ENCODE data around the gene TMEM43. TPM values are rescaled to one million over a fixed set of nuclear protein-coding genes. Genes with fewer than 3 reads are reported as not detected.

Gene TMEM43
- polyA plus RNA-seq, 3 donors = 23.1 to 57.9 (median 37.5) TPM

DNA sequence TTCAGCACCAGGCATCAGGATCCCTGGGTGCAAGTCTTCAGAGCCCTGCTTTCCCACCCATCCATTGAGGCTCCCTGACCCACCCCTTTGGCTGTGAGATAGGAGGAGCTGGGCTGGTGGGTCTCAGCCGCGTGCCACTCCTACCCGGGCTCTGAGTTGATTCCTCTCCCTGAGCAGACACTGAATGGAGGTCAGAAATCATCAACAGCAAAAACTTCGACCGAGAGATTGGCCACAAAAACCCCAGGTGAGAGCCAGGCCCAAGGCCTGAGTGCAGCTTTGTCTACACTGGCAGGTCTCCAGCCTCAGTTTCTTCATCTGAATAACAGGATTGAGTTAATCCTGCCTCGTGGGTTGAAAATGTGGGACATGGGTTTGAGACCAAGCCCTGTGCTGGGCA, 7.8 kb downstream of the TMEM43 start:
- 91 to 95% (median 93%) methylated on average over 6 of the region's 6 CpGs for WGBS, 3 donors
- no peak overlapping the region for H3K27ac ChIP-seq (ENCODE audit: low read depth, low read length)

DNA sequence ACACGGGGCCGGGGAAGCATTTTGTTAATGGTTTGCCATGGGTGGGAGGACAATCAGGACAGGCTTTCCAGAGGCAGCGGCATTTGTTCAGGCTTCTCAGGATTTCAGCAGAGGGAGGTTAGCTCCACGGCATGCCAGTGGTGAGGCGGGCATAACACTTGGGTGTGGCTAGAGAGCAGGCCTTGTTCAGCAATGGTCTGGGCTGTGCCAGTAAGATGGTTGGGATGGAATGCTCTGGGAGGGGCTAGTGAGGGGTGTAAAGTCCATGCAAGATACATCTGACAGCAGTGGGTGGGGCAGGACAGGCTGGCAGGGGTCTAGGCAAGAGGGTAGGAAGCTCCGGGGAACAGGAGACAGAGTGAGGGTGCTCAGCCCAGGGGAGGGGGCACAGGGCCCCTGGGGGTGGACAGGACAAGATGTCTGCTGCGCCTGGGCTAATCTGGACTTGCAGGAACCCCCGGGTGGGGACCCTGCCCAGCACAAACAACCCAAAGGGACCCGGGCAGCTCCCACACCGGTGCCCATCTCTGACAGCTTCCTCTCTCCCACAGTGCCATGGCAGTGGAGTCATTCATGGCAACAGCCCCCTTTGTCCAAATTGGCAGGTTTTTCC, 8.4 kb downstream of the TMEM43 start:
- no peak overlapping the region for H3K27ac ChIP-seq (ENCODE audit: low read depth, low read length)
- WGBS, 3 donors = 92 to 93% (median 92%) methylated on average over 10 of the region's 10 CpGs

GRCh38 chr3:14133876-14134275, 9.0 kb downstream of the TMEM43 start:
- WGBS, 3 donors = 93 to 99% (median 96%) methylated on average over 5 of the region's 5 CpGs
- H3K27ac ChIP-seq (ENCODE audit: low read depth, low read length) = no peak overlapping the region

GRCh38 chr3:14134291-14134690, 9.4 kb downstream of the TMEM43 start:
- no peak overlapping the region for H3K27ac ChIP-seq (ENCODE audit: low read depth, low read length)
- WGBS, 3 donors = 92 to 95% (median 93%) methylated on average over 6 of the region's 6 CpGs

GRCh38 chr3:14135581-14135980, 10.7 kb downstream of the TMEM43 start:
- H3K27ac ChIP-seq (ENCODE audit: low read depth, low read length) = no peak overlapping the region
- WGBS, 3 donors = 86 to 90% (median 87%) methylated on average over 11 of the region's 11 CpGs

GRCh38 chr3:14137004-14137403, 12.2 kb downstream of the TMEM43 start:
- H3K27ac ChIP-seq (ENCODE audit: low read depth, low read length) = no peak overlapping the region
- 80 to 92% (median 90%) methylated on average over 3 of the region's 3 CpGs for WGBS, 3 donors

- WGBS, 3 donors = 55 to 61% (median 60%) methylated on average over 3 of the region's 3 CpGs
- H3K27ac ChIP-seq (ENCODE audit: low read depth, low read length) = no peak overlapping the region
These were observed 12.6 kb downstream of the TMEM43 start for GRCh38 chr3:14137445-14137844.

- 88 to 91% (median 89%) methylated on average over 16 of the region's 16 CpGs for WGBS, 3 donors
These were observed 13.4 kb downstream of the TMEM43 start for GRCh38 chr3:14138109-14138877.

GRCh38 chr3:14138878-14139655, 14.2 kb downstream of the TMEM43 start:
- WGBS, 3 donors = 86 to 90% (median 87%) methylated on average over 14 of the region's 14 CpGs
- no peak overlapping the region for H3K27ac ChIP-seq (ENCODE audit: low read depth, low read length)

More at GRCh38 chr3:14138109-14138877, 13.4 kb downstream of the TMEM43 start:
- H3K27ac ChIP-seq (ENCODE audit: low read depth, low read length) = no peak overlapping the region

DNA sequence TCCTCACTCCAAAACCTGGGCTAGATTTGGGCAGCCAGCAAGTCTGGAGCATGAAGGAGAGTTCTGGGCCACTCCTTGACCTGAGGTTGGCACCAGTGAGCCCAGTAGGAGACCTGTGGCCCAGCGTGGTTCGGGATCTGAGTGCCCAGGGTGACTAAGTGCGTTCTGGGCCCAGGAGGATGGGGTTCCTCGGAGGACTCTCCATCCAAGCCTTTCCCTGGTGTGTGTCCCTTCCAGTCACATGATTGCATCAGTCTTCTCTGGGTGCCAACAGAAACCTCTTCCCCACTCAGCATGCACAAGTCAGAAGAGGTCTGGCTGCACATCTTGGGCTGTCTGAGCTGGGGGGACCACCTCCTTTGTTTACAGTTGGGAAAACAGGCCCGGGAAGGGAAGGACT, 14.9 kb downstream of the TMEM43 start:
- 58 to 84% (median 81%) methylated on average over 5 of the region's 5 CpGs for WGBS, 3 donors
- H3K27ac ChIP-seq (ENCODE audit: low read depth, low read length) = no peak overlapping the region

DNA sequence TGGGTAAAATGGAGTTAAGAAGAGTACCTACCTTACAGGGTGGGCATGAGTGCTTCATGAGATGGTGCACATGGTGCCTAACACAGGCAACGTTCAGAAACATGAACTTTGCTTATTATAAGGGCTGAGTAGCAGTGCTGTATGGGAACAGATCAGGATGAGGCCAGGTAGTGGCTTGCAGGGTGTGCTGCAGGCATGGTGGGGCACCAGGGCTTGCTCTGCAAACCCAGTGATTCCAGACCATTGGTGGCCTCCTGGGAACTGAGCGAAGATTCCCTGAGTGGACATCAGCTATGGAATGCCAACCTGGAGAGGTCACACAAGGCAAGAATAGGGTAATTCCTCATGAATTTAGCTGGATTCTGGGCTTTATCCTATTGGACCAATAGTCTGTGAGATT, 15.8 kb downstream of the TMEM43 start:
- WGBS, 3 donors = 83 to 85% (median 84%) methylated on average over 2 of the region's 2 CpGs
- H3K27ac ChIP-seq (ENCODE audit: low read depth, low read length) = no peak overlapping the region

- H3K27ac ChIP-seq (ENCODE audit: low read depth, low read length) = no peak overlapping the region
- WGBS, 3 donors = 57 to 66% (median 60%) methylated on average over 2 of the region's 2 CpGs
These were observed 16.3 kb downstream of the TMEM43 start for GRCh38 chr3:14141144-14141543.

DNA sequence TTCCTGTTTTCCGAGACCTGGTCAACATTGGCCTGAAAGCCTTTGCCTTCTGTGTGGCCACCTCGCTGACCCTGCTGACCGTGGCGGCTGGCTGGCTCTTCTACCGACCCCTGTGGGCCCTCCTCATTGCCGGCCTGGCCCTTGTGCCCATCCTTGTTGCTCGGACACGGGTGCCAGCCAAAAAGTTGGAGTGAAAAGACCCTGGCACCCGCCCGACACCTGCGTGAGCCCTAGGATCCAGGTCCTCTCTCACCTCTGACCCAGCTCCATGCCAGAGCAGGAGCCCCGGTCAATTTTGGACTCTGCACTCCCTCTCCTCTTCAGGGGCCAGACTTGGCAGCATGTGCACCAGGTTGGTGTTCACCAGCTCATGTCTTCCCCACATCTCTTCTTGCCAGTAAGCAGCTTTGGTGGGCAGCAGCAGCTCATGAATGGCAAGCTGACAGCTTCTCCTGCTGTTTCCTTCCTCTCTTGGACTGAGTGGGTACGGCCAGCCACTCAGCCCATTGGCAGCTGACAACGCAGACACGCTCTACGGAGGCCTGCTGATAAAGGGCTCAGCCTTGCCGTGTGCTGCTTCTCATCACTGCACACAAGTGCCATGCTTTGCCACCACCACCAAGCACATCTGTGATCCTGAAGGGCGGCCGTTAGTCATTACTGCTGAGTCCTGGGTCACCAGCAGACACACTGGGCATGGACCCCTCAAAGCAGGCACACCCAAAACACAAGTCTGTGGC, 16.9 kb downstream of the TMEM43 start:
- WGBS, 3 donors = 81 to 90% (median 84%) methylated on average over 19 of the region's 19 CpGs
- H3K27ac ChIP-seq (ENCODE audit: low read depth, low read length) = no peak overlapping the region

DNA sequence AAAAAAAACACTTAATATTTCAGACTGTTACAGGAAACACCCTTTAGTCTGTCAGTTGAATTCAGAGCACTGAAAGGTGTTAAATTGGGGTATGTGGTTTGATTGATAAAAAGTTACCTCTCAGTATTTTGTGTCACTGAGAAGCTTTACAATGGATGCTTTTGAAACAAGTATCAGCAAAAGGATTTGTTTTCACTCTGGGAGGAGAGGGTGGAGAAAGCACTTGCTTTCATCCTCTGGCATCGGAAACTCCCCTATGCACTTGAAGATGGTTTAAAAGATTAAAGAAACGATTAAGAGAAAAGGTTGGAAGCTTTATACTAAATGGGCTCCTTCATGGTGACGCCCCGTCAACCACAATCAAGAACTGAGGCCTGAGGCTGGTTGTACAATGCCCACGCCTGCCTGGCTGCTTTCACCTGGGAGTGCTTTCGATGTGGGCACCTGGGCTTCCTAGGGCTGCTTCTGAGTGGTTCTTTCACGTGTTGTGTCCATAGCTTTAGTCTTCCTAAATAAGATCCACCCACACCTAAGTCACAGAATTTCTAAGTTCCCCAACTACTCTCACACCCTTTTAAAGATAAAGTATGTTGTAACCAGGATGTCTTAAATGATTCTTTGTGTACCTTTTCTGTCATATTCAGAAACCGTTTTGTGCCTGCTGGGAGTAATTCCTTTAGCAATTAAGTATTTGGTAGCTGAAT, 17.9 kb downstream of the TMEM43 start:
- H3K27ac ChIP-seq (ENCODE audit: low read depth, low read length) = no peak overlapping the region
- WGBS, 3 donors = 70 to 85% (median 77%) methylated on average over 8 of the region's 8 CpGs

DNA sequence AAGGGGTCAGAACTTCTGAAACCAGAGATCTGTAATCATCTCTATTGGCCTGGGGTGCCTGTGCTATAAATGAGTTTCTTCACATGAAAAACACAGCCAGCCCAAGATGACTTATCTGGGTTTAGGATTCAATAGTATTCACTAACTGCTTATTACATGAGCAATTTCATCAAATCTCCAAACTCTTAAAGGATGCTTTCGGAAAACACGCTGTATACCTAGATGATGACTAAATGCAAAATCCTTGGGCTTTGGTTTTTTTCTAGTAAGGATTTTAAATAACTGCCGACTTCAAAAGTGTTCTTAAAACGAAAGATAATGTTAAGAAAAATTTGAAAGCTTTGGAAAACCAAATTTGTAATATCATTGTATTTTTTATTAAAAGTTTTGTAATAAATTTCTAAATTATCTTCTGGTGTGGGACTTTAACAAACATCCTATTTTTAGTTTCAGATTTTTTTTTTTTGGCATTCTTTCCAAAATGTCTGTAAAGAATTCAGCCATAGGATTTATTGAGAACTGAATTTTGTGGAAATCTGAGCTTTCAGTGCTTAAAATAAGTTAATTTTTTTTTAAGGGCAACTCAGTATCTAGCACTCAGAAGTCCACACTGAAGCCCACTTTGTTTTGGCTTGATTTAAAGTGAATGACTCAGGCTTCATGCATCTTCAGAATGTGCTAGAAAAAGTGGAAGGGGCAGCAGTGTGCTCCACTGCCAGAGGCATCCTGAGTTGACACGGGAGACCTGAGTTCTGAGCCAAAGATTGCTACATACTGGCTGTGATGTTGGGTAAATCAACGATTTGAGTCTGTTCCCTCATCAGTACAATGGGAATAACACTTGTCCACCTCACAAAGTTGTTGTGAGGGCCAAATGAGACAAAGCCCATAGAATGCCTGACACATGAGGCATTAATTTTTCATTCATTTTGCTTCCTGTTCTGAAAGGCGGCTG, 18.7 kb downstream of the TMEM43 start:
- peak overlapping the region; percentile 84 for H3K27ac ChIP-seq (ENCODE audit: low read depth, low read length)
- 46 to 68% (median 51%) methylated on average over 7 of the region's 7 CpGs for WGBS, 3 donors

GRCh38 chr3:14144423-14145075, 19.7 kb downstream of the TMEM43 start:
- 8 to 28% (median 8%) methylated on average over 7 of the region's 7 CpGs for WGBS, 3 donors

More at GRCh38 chr3:14144423-14145075, 19.7 kb downstream of the TMEM43 start:
- H3K27ac ChIP-seq (ENCODE audit: low read depth, low read length) = peak overlapping the region; percentile 84

Data from adipose tissue (tissue), 3 donors.